Fibroblast of lung (primary cell): ENCODE data around the gene IRF9.

Experiments used
- CTCF ChIP-seq, 2 donors: IDR thresholded peaks in 1 of 2; conservative IDR thresholded peaks in 1 of 2; 1 replicate in 1 of 2; 2 replicates in 1 of 2; pipeline ENCODE4 v1.5.1; 2011 to 2012; ENCODE audit warnings: low read length in 2 of 2, control low read depth in 1 of 2, inconsistent platforms in 1 of 2, low read depth in 1 of 2, mild to moderate bottlenecking in 1 of 2
- EZH2 ChIP-seq: IDR thresholded peaks from 2 replicates; pipeline ENCODE4 v1.5.1; 2012; ENCODE audit warnings: low read length, control low read depth, mild to moderate bottlenecking; ENCODE audit errors: missing control alignments

GRCh38 chr14:24136684-24137528 lies 24.2 kb upstream of the IRF9 start:
- TF ChIP-seq CTCF (conservative IDR thresholded peaks at IDR 0.05 in 1 of 2, IDR thresholded peaks at IDR 0.05 in 1 of 2; ENCODE audit: low read depth in 1 of 2, low read length in 2 of 2) = no peak
- no peak for TF ChIP-seq EZH2
